Retina (tissue), 1 donor: ENCODE results near the gene CPTP.

Experiments
- DNase-seq: peaks from one replicate; pipeline ENCODE4 v3.0.0-alpha.2; 2016

CPTP gene

GRCh38 chr1:1336931-1337792 lies 12.6 kb downstream of the CPTP start:
- no peak for DNase-seq

GRCh38 chr1:1337793-1338147 lies 13.2 kb downstream of the CPTP start:
- no peak for DNase-seq

GRCh38 chr1:1338278-1338677 lies 13.7 kb downstream of the CPTP start:
- DNase-seq: no peak

GRCh38 chr1:1340185-1340584 lies 15.6 kb downstream of the CPTP start:
- DNase-seq: no peak

GRCh38 chr1:1340791-1341548 lies 16.4 kb downstream of the CPTP start:
- DNase-seq: no peak

GRCh38 chr1:1341549-1342021 lies 17.0 kb downstream of the CPTP start:
- no peak for DNase-seq

- DNase-seq: no peak
Observed at GRCh38 chr1:1342061-1342562, 17.5 kb downstream of the CPTP start.

GRCh38 chr1:1342584-1343115 lies 18.0 kb downstream of the CPTP start:
- no peak for DNase-seq

- DNase-seq: no peak
Observed at GRCh38 chr1:1343811-1344421, 19.3 kb downstream of the CPTP start.

- DNase-seq: no peak
Observed at GRCh38 chr1:1344655-1345361, 20.2 kb downstream of the CPTP start.

- no peak for DNase-seq
Observed at GRCh38 chr1:1345384-1345783, 20.8 kb downstream of the CPTP start.

- DNase-seq: no peak
Observed at GRCh38 chr1:1345860-1346500, 21.4 kb downstream of the CPTP start.

- DNase-seq: no peak
Observed at GRCh38 chr1:1346501-1346890, 21.9 kb downstream of the CPTP start.

- DNase-seq: no peak
Observed at GRCh38 chr1:1347026-1347595, 22.5 kb downstream of the CPTP start.

- peak; percentile 50 for DNase-seq
Observed at GRCh38 chr1:1347663-1348419, 23.2 kb downstream of the CPTP start.

GRCh38 chr1:1348420-1349255 lies 24.0 kb downstream of the CPTP start:
- peak; percentile 48 for DNase-seq

GRCh38 chr1:1349256-1350012 lies 24.8 kb downstream of the CPTP start, which contains the start of gene DVL1:
Gene DVL1, minus strand, starts transcription at chr1:1349418. Its CDS starts 353 bp downstream, at chr1:1349065.
- DNase-seq: peak; percentile 88

- DNase-seq: peak; percentile 51
Observed at GRCh38 chr1:1351511-1352427, 27.2 kb downstream of the CPTP start.
